Activated CD8-positive, alpha-beta memory T cell treated with anti-CD3 and anti-CD28 coated beads for 36 hours (primary cell): ENCODE results near the gene CFAP97. TPM values are rescaled to one million over a fixed set of nuclear protein-coding genes. Genes with fewer than 3 reads are reported as not detected.

ENCODE experiments used
- CTCF ChIA-PET: fragments of 350-600 bp; sonication (Branson Sonifier 250); formaldehyde crosslinking; loops from one replicate; lab custom pipeline; 2021; ENCODE audit warnings: antibody characterized with exemption; lab: Charles Lee
- POLR2A ChIA-PET: fragments of 350-600 bp; sonication (Branson Sonifier 250); formaldehyde crosslinking; loops from one replicate; lab custom pipeline; 2021; ENCODE audit warnings: antibody characterized with exemption; lab: Charles Lee
- total RNA-seq, 2 experiments: library from RNA; stranded (reverse); gene quantifications; one replicate each; pipeline ENCODE4 v1.2.3, GENCODE V29; 2021

Gene CFAP97
- total RNA-seq, 2 experiments from 2014 or later = 54.1 to 54.7 TPM

GRCh38 chr4:185227131-185227551, 23.3 kb upstream of the CFAP97 start:
- ChIA-PET CTCF (no interaction called here), POLR2A (interaction anchor here (0.9 kb wide), 1 partner anchor 60 kb away, joined by 3 read pairs; no protein-coding TSS in a partner anchor)

GRCh38 chr4:185225940-185226339, 22.1 kb upstream of the CFAP97 start:
- CTCF ChIA-PET = no interaction called here
- POLR2A ChIA-PET = no interaction called here

GRCh38 chr4:185224597-185224996, 20.8 kb upstream of the CFAP97 start:
- ChIA-PET CTCF (no interaction called here), POLR2A (no interaction called here)

GRCh38 chr4:185222598-185222997, 18.8 kb upstream of the CFAP97 start:
- POLR2A ChIA-PET = no interaction called here

GRCh38 chr4:185221912-185222311, 18.1 kb upstream of the CFAP97 start:
- ChIA-PET CTCF (no interaction called here), POLR2A (interaction anchor here (0.7 kb wide), 1 partner anchor 203 kb away, joined by 3 read pairs; no protein-coding TSS in a partner anchor)

More at GRCh38 chr4:185222598-185222997, 18.8 kb upstream of the CFAP97 start:
- CTCF ChIA-PET = no interaction called here

GRCh38 chr4:185221491-185221890, 17.7 kb upstream of the CFAP97 start:
- ChIA-PET POLR2A (interaction anchor here (0.7 kb wide), 1 partner anchor 204 kb away, joined by 3 read pairs; no protein-coding TSS in a partner anchor), CTCF (no interaction called here)

GRCh38 chr4:185219551-185220344, 15.9 kb upstream of the CFAP97 start:
- POLR2A ChIA-PET = no interaction called here
- CTCF ChIA-PET = no interaction called here

GRCh38 chr4:185218312-185218711, 14.5 kb upstream of the CFAP97 start:
- CTCF ChIA-PET = no interaction called here
- POLR2A ChIA-PET = no interaction called here

GRCh38 chr4:185217408-185217975, 13.7 kb upstream of the CFAP97 start:
- ChIA-PET CTCF (no interaction called here), POLR2A (no interaction called here)

GRCh38 chr4:185215261-185215660, 11.5 kb upstream of the CFAP97 start:
- ChIA-PET CTCF (no interaction called here), POLR2A (no interaction called here)

GRCh38 chr4:185213877-185214276, 10.1 kb upstream of the CFAP97 start:
- ChIA-PET CTCF (interaction anchor here (1.2 kb wide), 1 partner anchor 15 kb away, joined by 3 read pairs; no protein-coding TSS in a partner anchor), POLR2A (no interaction called here)

- POLR2A ChIA-PET = interaction anchor here (1.4 kb wide), 1 partner anchor 184 kb away, joined by 4 read pairs; the partner anchor contains the start of gene ANKRD37
- CTCF ChIA-PET = interaction anchor here (0.8 to 1.2 kb wide), 2 partner anchors 16 to 214 kb away, joined by 3 read pairs; a partner anchor contains a TSS
Measured at GRCh38 chr4:185212581-185212980, 8.8 kb upstream of the CFAP97 start.

GRCh38 chr4:185211641-185212040, 7.8 kb upstream of the CFAP97 start:
- POLR2A ChIA-PET = interaction anchor here (1.4 kb wide), 1 partner anchor 185 kb away, joined by 4 read pairs; the partner anchor contains the start of gene ANKRD37

GRCh38 chr4:185211035-185211434, 7.2 kb upstream of the CFAP97 start:
- ChIA-PET POLR2A (no interaction called here), CTCF (no interaction called here)

More at GRCh38 chr4:185211641-185212040, 7.8 kb upstream of the CFAP97 start:
- CTCF ChIA-PET = no interaction called here

- ChIA-PET CTCF (interaction anchor here (0.6 to 0.9 kb wide), 2 partner anchors 132 to 185 kb away, joined by 3 read pairs; no protein-coding TSS in a partner anchor), POLR2A (interaction anchor here (1.3 kb wide), 1 partner anchor 36 kb away, joined by 4 read pairs; no protein-coding TSS in a partner anchor)
Measured at GRCh38 chr4:185210102-185210981, 6.5 kb upstream of the CFAP97 start.

GRCh38 chr4:185209852-185210101, 6.0 kb upstream of the CFAP97 start:
- POLR2A ChIA-PET = interaction anchor here (1.3 kb wide), 1 partner anchor 37 kb away, joined by 4 read pairs; no protein-coding TSS in a partner anchor
- CTCF ChIA-PET = interaction anchor here (0.6 to 0.9 kb wide), 2 partner anchors 133 to 185 kb away, joined by 3 read pairs; no protein-coding TSS in a partner anchor

GRCh38 chr4:185209031-185209851, 5.4 kb upstream of the CFAP97 start, which contains the start of gene SNX25:
TSS of gene SNX25 (plus strand) at chr4:185209598. CDS start at chr4:185209827, 229 bp downstream.
- CTCF ChIA-PET = interaction anchor here (0.6 to 0.8 kb wide), 3 partner anchors 57 to 186 kb away, joined by 3 read pairs; no protein-coding TSS in a partner anchor

GRCh38 chr4:185207466-185207865, 3.7 kb upstream of the CFAP97 start:
- CTCF ChIA-PET = interaction anchor here (0.6 to 1.2 kb wide), 3 partner anchors 23 to 1697 kb away, joined by 3 to 7 read pairs (median 5); no protein-coding TSS in a partner anchor

More at GRCh38 chr4:185209031-185209851, 5.4 kb upstream of the CFAP97 start, which contains the start of gene SNX25:
- POLR2A ChIA-PET = interaction anchor here (0.6 to 1.3 kb wide), 2 partner anchors 37 to 1765 kb away, joined by 3 to 4 read pairs; no protein-coding TSS in a partner anchor

More at GRCh38 chr4:185207466-185207865, 3.7 kb upstream of the CFAP97 start:
- POLR2A ChIA-PET = interaction anchor here (0.6 kb wide), 1 partner anchor 235 kb away, joined by 3 read pairs; no protein-coding TSS in a partner anchor
